ENCODE data around the gene GPC5.

Gene GPC5

GRCh38 chr13:91758724-91759123 lies 360.3 kb downstream of the GPC5 start:
- H3K9me3 ChIP-seq (ENCODE audit: control insufficient read depth, low read length) = no peaks in the 10 kb centered on the region
- H3K4me1 ChIP-seq (ENCODE audit: control insufficient read depth, insufficient read depth, low read depth, low read length) = no peaks in the 10 kb centered on the region
- no peak overlapping the region for H2AK5ac ChIP-seq (ENCODE audit: low read length, severe bottlenecking)

GRCh38 chr13:91762957-91763356 lies 364.5 kb downstream of the GPC5 start:
- 90% methylated on average over 3 of the region's 4 CpGs for WGBS
- Histone ChIP-seq H3K23ac (ENCODE audit: low read length in 2 of 2) (no peak overlapping the region), H3K27ac (ENCODE audit: low read length, poor library complexity, severe bottlenecking) (no peak overlapping the region), H2AFZ (ENCODE audit: low read depth, low read length) (no peak overlapping the region), H2BK12ac (ENCODE audit: low read length in 2 of 2) (no peak overlapping the region), H4K91ac (ENCODE audit: low read length) (no peak overlapping the region), H3K4ac (ENCODE audit: low read depth in 1 of 2, low read length in 2 of 2) (no peak overlapping the region), H3K36me3 (ENCODE audit: control insufficient read depth in 1 of 2, insufficient read depth in 2 of 2, low read depth in 1 of 2, low read length in 2 of 2) (no peaks in the 10 kb centered on the region), H3K27me3 (ENCODE audit: control insufficient read depth in 1 of 2, insufficient read depth in 1 of 2, low read length in 2 of 2) (no peaks in the 10 kb centered on the region), H3K4me2 (ENCODE audit: low read length, poor library complexity, severe bottlenecking) (no peak overlapping the region), H3K9me3 (ENCODE audit: control insufficient read depth, low read length) (no peaks in the 10 kb centered on the region), H3K14ac (ENCODE audit: low read length in 2 of 2) (no peak overlapping the region), H3K79me1 (replicated peaks; ENCODE audit: low read length, poor library complexity, severe bottlenecking) (no peaks in the 10 kb centered on the region), H4K8ac (ENCODE audit: low read length) (no peak overlapping the region), H2BK5ac (ENCODE audit: low read depth, low read length, poor library complexity, severe bottlenecking) (no peak overlapping the region), H3K4me1 (ENCODE audit: control insufficient read depth, insufficient read depth, low read depth, low read length) (no peaks in the 10 kb centered on the region), H3K4me3 (ENCODE audit: insufficient read depth in 1 of 2, low read depth in 1 of 2, low read length in 2 of 2) (no peak overlapping the region), H2BK15ac (ENCODE audit: low read depth, poor library complexity, severe bottlenecking) (no peak overlapping the region), H2BK120ac (ENCODE audit: low read depth, low read length) (no peak overlapping the region), H3K9ac (ENCODE audit: low read length) (no peak overlapping the region), H3K18ac (ENCODE audit: low read depth in 1 of 2, low read length in 2 of 2) (no peak overlapping the region), H2AK5ac (ENCODE audit: low read length, severe bottlenecking) (no peak overlapping the region)
- no peak for DNase-seq

More at GRCh38 chr13:91758724-91759123, 360.3 kb downstream of the GPC5 start:
- Histone ChIP-seq H2AFZ (ENCODE audit: low read depth, low read length) (no peak overlapping the region), H4K91ac (ENCODE audit: low read length) (no peak overlapping the region), H3K27ac (ENCODE audit: low read length, poor library complexity, severe bottlenecking) (no peak overlapping the region), H2BK15ac (ENCODE audit: low read depth, poor library complexity, severe bottlenecking) (no peak overlapping the region), H4K8ac (ENCODE audit: low read length) (no peak overlapping the region), H3K4ac (ENCODE audit: low read depth in 1 of 2, low read length in 2 of 2) (no peak overlapping the region), H2BK5ac (ENCODE audit: low read depth, low read length, poor library complexity, severe bottlenecking) (no peak overlapping the region), H3K14ac (ENCODE audit: low read length in 2 of 2) (no peak overlapping the region), H3K36me3 (ENCODE audit: control insufficient read depth in 1 of 2, insufficient read depth in 2 of 2, low read depth in 1 of 2, low read length in 2 of 2) (no peaks in the 10 kb centered on the region), H3K23ac (ENCODE audit: low read length in 2 of 2) (no peak overlapping the region), H3K79me1 (replicated peaks; ENCODE audit: low read length, poor library complexity, severe bottlenecking) (no peaks in the 10 kb centered on the region), H2BK120ac (ENCODE audit: low read depth, low read length) (no peak overlapping the region), H3K9ac (ENCODE audit: low read length) (no peak overlapping the region), H2BK12ac (ENCODE audit: low read length in 2 of 2) (no peak overlapping the region), H3K4me2 (ENCODE audit: low read length, poor library complexity, severe bottlenecking) (no peak overlapping the region), H3K4me3 (ENCODE audit: insufficient read depth in 1 of 2, low read depth in 1 of 2, low read length in 2 of 2) (no peak overlapping the region), H3K18ac (ENCODE audit: low read depth in 1 of 2, low read length in 2 of 2) (no peak overlapping the region), H3K27me3 (ENCODE audit: control insufficient read depth in 1 of 2, insufficient read depth in 1 of 2, low read length in 2 of 2) (no peaks in the 10 kb centered on the region)
- WGBS = 89% methylated on average over 1 of the region's 1 CpG
- no peak for DNase-seq

- Histone ChIP-seq H3K4me2 (ENCODE audit: low read length, poor library complexity, severe bottlenecking) (no peak overlapping the region), H3K4me3 (ENCODE audit: insufficient read depth in 1 of 2, low read depth in 1 of 2, low read length in 2 of 2) (no peak overlapping the region), H3K4me1 (ENCODE audit: control insufficient read depth, insufficient read depth, low read depth, low read length) (no peaks in the 10 kb centered on the region), H2AFZ (ENCODE audit: low read depth, low read length) (no peak overlapping the region), H4K8ac (ENCODE audit: low read length) (no peak overlapping the region), H3K23ac (ENCODE audit: low read length in 2 of 2) (no peak overlapping the region), H2BK15ac (ENCODE audit: low read depth, poor library complexity, severe bottlenecking) (no peak overlapping the region), H3K27ac (ENCODE audit: low read length, poor library complexity, severe bottlenecking) (no peak overlapping the region), H3K14ac (ENCODE audit: low read length in 2 of 2) (no peak overlapping the region), H3K27me3 (ENCODE audit: control insufficient read depth in 1 of 2, insufficient read depth in 1 of 2, low read length in 2 of 2) (no peaks in the 10 kb centered on the region), H3K9ac (ENCODE audit: low read length) (no peak overlapping the region), H3K36me3 (ENCODE audit: control insufficient read depth in 1 of 2, insufficient read depth in 2 of 2, low read depth in 1 of 2, low read length in 2 of 2) (no peaks in the 10 kb centered on the region), H2BK120ac (ENCODE audit: low read depth, low read length) (no peak overlapping the region), H3K79me1 (replicated peaks; ENCODE audit: low read length, poor library complexity, severe bottlenecking) (no peaks in the 10 kb centered on the region), H2BK5ac (ENCODE audit: low read depth, low read length, poor library complexity, severe bottlenecking) (no peak overlapping the region), H4K91ac (ENCODE audit: low read length) (no peak overlapping the region), H2BK12ac (ENCODE audit: low read length in 2 of 2) (no peak overlapping the region), H3K4ac (ENCODE audit: low read depth in 1 of 2, low read length in 2 of 2) (no peak overlapping the region), H2AK5ac (ENCODE audit: low read length, severe bottlenecking) (no peak overlapping the region), H3K9me3 (ENCODE audit: control insufficient read depth, low read length) (no peaks in the 10 kb centered on the region), H3K18ac (ENCODE audit: low read depth in 1 of 2, low read length in 2 of 2) (no peak overlapping the region)
- 82% methylated on average over 6 of the region's 7 CpGs for WGBS
- no peak for DNase-seq
Measured at GRCh38 chr13:91764527-91764926, 366.1 kb downstream of the GPC5 start.

GRCh38 chr13:91767651-91768050 lies 369.2 kb downstream of the GPC5 start:
- Histone ChIP-seq H2AK5ac (ENCODE audit: low read length, severe bottlenecking) (no peak overlapping the region), H2BK120ac (ENCODE audit: low read depth, low read length) (no peak overlapping the region), H3K27ac (ENCODE audit: low read length, poor library complexity, severe bottlenecking) (no peak overlapping the region), H4K8ac (ENCODE audit: low read length) (no peak overlapping the region), H3K4me1 (ENCODE audit: control insufficient read depth, insufficient read depth, low read depth, low read length) (no peaks in the 10 kb centered on the region), H3K36me3 (ENCODE audit: control insufficient read depth in 1 of 2, insufficient read depth in 2 of 2, low read depth in 1 of 2, low read length in 2 of 2) (no peaks in the 10 kb centered on the region), H3K27me3 (ENCODE audit: control insufficient read depth in 1 of 2, insufficient read depth in 1 of 2, low read length in 2 of 2) (no peaks in the 10 kb centered on the region), H2AFZ (ENCODE audit: low read depth, low read length) (no peak overlapping the region), H3K14ac (ENCODE audit: low read length in 2 of 2) (no peak overlapping the region), H2BK5ac (ENCODE audit: low read depth, low read length, poor library complexity, severe bottlenecking) (no peak overlapping the region), H3K9ac (ENCODE audit: low read length) (no peak overlapping the region), H3K9me3 (ENCODE audit: control insufficient read depth, low read length) (no peaks in the 10 kb centered on the region), H3K4ac (ENCODE audit: low read depth in 1 of 2, low read length in 2 of 2) (no peak overlapping the region), H3K4me3 (ENCODE audit: insufficient read depth in 1 of 2, low read depth in 1 of 2, low read length in 2 of 2) (no peak overlapping the region), H4K91ac (ENCODE audit: low read length) (no peak overlapping the region), H3K18ac (ENCODE audit: low read depth in 1 of 2, low read length in 2 of 2) (no peak overlapping the region), H3K79me1 (replicated peaks; ENCODE audit: low read length, poor library complexity, severe bottlenecking) (no peaks in the 10 kb centered on the region), H2BK12ac (ENCODE audit: low read length in 2 of 2) (no peak overlapping the region), H2BK15ac (ENCODE audit: low read depth, poor library complexity, severe bottlenecking) (no peak overlapping the region), H3K23ac (ENCODE audit: low read length in 2 of 2) (no peak overlapping the region), H3K4me2 (ENCODE audit: low read length, poor library complexity, severe bottlenecking) (no peak overlapping the region)
- DNase-seq = peak; percentile 43
- 57% methylated on average over 3 of the region's 4 CpGs for WGBS
